Activated effector memory CD4-positive, alpha-beta T cell treated with Interleukin-2 at 50 U/mL for 16 hours (primary cell): Measurements from ENCODE around the gene DRD1.
A peak's percentile ranks its signal among the peaks of the same experiment; 100 is the strongest.

Source experiments
- DNase-seq: peaks from one replicate; pipeline ENCODE4 v3.0.0-alpha.2; 2020

DRD1 gene

GRCh38 chr5:175444060-175444904 lies at the start of gene DRD1:
TSS of gene DRD1 (minus strand) at chr5:175444182. CDS start at chr5:175443099, 1,083 bp downstream.
- DNase-seq: peak; percentile 27

- no peak for DNase-seq
Observed at GRCh38 chr5:175493726-175494125, 49.7 kb upstream of the DRD1 start.

- no peak for DNase-seq
Observed at GRCh38 chr5:175493260-175493659, 49.3 kb upstream of the DRD1 start.

GRCh38 chr5:175491223-175491622 lies 47.2 kb upstream of the DRD1 start:
- DNase-seq: no peak

- DNase-seq: no peak
Observed at GRCh38 chr5:175489693-175490443, 45.9 kb upstream of the DRD1 start.

- no peak for DNase-seq
Observed at GRCh38 chr5:175487514-175488222, 43.7 kb upstream of the DRD1 start.

- no peak for DNase-seq
Observed at GRCh38 chr5:175485631-175486030, 41.6 kb upstream of the DRD1 start.

- DNase-seq: no peak
Observed at GRCh38 chr5:175484829-175485228, 40.8 kb upstream of the DRD1 start.

GRCh38 chr5:175484322-175484721 lies 40.3 kb upstream of the DRD1 start:
- no peak for DNase-seq

GRCh38 chr5:175483337-175483736 lies 39.4 kb upstream of the DRD1 start:
- no peak for DNase-seq

- DNase-seq: no peak
Observed at GRCh38 chr5:175479125-175479881, 35.3 kb upstream of the DRD1 start.

GRCh38 chr5:175478384-175479124 lies 34.6 kb upstream of the DRD1 start, which contains the start of gene SFXN1:
TSS of gene SFXN1 (plus strand) at chr5:175478560. CDS start at chr5:175492104, 13,544 bp downstream.
- DNase-seq: peak; percentile 74

- DNase-seq: no peak
Observed at GRCh38 chr5:175478008-175478383, 34.0 kb upstream of the DRD1 start.

- DNase-seq: no peak
Observed at GRCh38 chr5:175477440-175477839, 33.5 kb upstream of the DRD1 start.

- DNase-seq: no peak
Observed at GRCh38 chr5:175475248-175475647, 31.3 kb upstream of the DRD1 start.

- no peak for DNase-seq
Observed at GRCh38 chr5:175472378-175472777, 28.4 kb upstream of the DRD1 start.

- DNase-seq: no peak
Observed at GRCh38 chr5:175471628-175472027, 27.6 kb upstream of the DRD1 start.

- DNase-seq: no peak
Observed at GRCh38 chr5:175471196-175471595, 27.2 kb upstream of the DRD1 start.

- no peak for DNase-seq
Observed at GRCh38 chr5:175470781-175471180, 26.8 kb upstream of the DRD1 start.

GRCh38 chr5:175469916-175470315 lies 25.9 kb upstream of the DRD1 start:
- DNase-seq: no peak

- DNase-seq: no peak
Observed at GRCh38 chr5:175468892-175469291, 24.9 kb upstream of the DRD1 start.
